Glomerular visceral epithelial cell (primary cell): ENCODE results near the gene OR4D1.

Experiments
- DNase-seq: peaks from one replicate; pipeline ENCODE4 v3.0.0-alpha.2; 2016; ENCODE audit errors: extremely low spot score

OR4D1 gene

DNA sequence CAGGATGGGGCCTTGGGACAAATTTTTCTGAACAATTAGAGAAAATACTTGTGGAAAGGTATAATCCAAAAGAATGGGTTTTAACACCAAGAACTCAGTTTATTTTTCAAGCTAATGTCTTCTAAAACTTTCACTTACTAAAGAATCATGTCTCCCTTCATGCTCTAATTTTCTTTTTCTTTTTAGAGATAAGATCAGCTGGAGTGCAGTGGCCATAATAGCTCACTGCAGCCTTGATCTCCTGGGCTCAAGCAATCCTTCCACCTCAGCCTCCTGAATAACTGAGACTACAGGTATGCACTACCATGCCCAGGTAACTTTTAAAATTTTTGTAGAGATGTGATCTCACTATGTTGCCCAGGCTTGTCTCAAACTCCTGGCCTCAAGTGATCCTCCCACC is 5.5 kb downstream of the OR4D1 start:
- no peak for DNase-seq

GRCh38 chr17:58156839-58157803 is 8.9 kb downstream of the OR4D1 start:
- no peak for DNase-seq

- no peak for DNase-seq
These were observed 10.0 kb downstream of the OR4D1 start for GRCh38 chr17:58158181-58158580.

DNA sequence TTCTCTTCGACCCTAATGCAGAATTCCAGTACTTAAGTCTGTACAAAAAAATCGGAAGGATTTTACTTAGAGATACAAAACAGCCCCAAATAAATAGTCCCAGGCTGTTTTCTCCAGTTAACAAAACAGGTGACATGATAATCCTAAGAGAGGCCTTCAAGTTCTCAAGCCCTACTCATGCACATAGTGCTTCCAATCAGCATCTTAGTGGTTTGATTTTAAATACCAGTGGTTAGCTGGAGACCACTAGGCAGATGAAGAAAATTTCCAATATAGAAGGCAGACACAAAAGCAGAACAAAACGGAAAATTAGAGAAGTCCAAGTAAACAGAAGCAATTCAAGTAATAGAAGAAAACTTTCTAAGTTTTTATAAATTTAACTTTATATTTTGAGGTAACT is 13.4 kb downstream of the OR4D1 start:
- DNase-seq, result no peak

DNA sequence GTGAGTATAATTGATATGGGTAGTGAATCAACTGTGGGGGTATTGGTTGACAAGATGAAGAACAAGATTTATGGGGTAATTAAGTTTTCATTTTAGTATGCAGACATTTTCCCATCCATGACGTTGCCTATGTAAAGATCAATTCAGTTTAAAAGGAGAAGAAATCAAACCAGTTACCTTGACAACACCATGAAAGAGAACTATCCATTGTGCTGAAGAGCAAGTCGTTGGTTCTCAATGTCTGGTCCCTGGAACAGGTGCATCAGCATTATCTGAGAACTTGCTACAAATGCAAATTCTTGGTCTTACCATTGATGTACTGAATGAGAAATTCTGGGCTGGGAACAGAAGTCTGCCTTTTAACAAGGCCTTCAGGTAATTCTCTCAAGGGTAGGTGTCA is 17.8 kb downstream of the OR4D1 start:
- no peak for DNase-seq

- DNase-seq, result no peak
These were observed 18.5 kb downstream of the OR4D1 start, which contains the start of gene OR4D2 for GRCh38 chr17:58166682-58167081. Gene OR4D2 (plus strand): TSS chr17:58166982. CDS start chr17:58169656, 2,674 bp downstream.

- no peak for DNase-seq
These were observed 22.4 kb downstream of the OR4D1 start for GRCh38 chr17:58170622-58171021.

GRCh38 chr17:58172369-58173071 is 24.3 kb downstream of the OR4D1 start:
- DNase-seq, result peak; percentile 31

DNA sequence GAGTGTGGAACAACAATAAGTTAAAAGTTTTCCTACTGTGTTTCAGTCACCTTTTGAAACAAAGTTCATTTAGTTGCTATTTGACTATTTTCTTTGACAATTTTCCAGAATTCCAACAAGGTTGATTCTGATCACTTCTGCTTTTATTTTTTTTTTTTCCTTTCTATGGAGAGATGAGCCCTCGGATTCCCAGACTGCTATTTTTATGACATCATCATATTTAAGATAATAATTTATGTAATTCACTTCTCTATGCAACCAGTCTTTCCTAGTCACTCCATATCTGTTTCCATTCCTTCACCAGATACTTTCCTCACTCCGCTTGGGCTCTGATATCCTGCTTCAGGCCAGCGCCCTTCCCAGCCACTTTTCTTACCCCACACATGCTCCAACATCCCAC is 26.7 kb downstream of the OR4D1 start:
- no peak for DNase-seq

- no peak for DNase-seq
These were observed 28.0 kb downstream of the OR4D1 start for GRCh38 chr17:58176200-58176599.

- no peak for DNase-seq
These were observed 33.6 kb downstream of the OR4D1 start for GRCh38 chr17:58181796-58182195.

DNA sequence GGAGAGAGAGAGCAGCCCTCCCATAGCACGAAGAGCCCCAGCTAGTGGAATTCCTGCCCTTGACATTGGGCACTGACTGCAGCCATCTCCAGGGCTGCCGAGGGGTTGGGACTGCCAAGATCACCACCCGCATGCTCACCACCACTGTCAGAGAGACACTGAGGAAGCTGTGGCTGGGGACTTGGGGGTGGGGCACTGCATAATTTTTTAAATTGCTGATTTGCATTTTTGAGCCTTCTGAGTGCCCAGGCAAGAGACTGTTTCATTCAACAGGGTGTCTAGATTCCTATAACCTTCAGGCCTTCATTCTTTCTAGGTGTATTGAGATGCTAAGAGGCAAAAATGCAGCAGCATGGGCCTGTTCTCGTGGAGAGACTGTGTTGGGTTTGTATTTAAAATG is 35.3 kb downstream of the OR4D1 start:
- DNase-seq, result no peak

DNA sequence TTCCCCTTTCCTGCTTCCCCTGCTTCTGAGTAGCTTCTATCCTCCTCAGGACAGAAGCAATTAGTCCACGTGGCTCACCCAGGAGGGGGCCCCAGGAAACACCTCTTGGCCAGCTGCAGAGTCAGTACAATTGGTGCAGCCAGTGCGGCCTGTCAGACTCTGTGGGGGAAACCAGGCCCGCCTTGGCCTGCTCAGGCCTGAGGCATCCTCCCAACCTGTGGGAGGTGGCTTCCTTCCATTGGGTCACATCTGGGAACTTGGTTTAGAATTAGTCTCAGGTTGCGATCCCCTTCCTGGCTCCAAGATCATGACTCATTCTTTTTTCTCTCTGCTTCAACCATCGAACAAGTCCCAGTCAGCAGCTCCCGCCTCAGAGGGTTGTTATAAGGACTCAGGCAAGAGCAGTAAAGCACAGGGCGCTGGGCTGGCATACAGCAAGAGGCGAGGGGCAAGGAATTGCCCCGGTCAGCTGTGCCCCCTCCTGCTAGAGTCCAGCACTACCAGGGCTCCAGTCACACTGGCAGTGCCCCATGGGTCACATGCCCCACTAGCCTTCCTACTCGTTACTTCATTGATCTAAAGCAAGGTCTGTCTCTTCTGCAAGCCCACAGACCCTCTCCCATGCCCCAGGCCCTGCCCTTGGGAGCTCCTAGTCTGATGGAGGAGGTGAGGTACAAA is 36.3 kb downstream of the OR4D1 start:
- DNase-seq, result peak; percentile 22

- no peak for DNase-seq
These were observed 37.0 kb downstream of the OR4D1 start for GRCh38 chr17:58184986-58185761.

- no peak for DNase-seq
These were observed 38.4 kb downstream of the OR4D1 start for GRCh38 chr17:58186591-58186990.

DNA sequence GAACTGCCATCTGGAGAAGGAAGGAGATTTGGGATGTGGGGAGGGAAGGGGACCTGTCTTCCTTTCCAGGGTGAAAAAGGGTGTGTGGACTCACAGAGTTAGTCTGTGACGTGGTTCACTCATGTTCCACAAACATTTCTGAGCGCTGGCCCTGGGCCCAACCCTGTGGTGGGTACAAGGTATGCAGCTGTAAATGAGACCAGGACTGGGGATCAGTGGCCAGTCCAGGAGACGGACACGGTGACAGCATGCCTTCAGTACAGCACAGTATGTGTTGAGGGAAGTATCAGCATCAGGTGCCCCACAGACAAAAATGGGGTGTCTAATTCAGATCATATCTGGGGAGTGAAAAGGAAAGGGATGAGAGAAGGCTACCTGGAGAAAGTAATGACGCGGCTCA is 38.9 kb downstream of the OR4D1 start:
- DNase-seq, result no peak

DNA sequence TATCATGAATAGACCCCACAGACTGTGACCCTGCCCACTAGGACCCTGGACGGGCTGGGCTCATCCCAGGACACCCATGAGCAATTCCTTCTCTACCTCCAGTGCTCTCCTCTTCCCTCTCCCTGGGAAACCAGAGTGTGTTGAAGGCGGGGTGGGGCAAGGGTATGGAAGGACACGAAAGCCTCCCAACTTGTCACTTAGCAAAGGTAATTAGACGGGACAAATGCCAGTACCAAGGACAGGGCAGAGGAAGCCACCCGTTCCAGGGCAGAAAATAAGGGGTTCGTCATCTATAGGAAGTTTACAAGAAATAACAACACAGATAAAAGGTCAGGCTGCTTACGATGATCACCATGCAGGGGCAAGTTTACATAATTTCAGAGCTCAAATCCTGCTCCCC is 39.5 kb downstream of the OR4D1 start:
- no peak for DNase-seq

DNA sequence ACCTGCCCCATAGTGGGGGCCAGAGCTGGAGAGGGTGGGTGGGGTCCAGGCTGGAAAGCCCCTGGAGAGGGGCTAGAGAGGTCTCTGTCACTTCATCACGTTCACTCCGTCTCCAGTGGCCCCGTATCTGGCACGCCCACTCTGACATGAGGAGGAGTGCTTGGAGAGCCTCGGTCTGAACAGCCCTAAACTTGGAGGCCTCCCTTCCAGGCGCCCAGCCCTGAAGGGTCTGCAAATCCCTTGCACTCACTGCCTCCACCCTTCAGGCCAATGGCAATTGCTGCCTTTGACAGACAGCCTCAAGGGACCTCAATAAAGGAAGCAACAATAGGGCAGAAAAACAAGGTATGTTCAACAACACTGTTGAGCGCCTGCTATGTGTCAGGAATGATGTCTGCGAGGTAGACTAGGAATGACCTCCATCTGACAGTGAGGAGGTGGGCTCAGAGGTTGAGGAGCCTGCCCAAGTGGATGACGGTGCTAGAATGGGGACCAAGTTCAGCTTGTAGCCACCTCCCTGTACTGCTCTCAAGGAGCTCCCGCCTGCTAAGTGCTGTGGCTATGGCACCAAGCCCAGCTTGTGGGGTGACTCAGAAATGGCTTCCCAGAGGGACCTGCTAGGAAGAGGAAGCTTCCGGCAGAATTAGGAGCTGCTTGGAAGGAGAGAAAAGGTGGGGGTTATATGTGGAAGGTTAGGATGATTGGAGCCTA is 41.4 kb downstream of the OR4D1 start:
- peak; percentile 85 for DNase-seq

DNA sequence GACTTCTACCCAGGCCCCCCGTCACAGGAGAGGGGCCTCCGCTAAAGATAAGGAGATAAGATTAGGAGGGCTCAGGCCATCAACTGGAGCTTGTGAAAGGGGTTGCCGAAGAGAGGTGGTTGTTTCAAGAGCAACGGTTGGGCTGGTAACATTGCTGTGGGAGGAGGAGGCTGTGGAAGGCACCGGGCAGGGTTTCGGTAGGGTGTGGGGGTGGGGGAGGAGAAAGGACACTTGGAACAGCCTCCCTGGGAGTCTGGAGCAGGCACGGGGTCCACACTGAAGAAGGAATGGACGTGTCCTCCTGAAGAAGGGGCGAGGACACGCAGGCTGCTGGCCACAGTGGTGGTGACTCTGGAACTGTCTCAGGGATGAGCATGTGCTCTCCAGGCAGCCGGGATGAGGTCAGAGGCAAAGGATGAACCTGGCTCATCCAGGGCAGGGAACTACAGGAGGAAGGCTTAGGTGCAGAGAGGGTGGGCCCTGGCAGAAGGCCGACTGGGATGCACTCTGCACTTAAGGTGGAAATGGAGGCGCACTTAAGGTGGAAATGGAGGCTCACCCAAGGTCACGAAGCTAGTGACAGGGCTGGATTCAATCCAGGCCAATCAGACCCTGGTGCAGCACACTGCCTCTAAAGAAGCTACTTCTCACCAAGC is 43.2 kb downstream of the OR4D1 start:
- no peak for DNase-seq

DNA sequence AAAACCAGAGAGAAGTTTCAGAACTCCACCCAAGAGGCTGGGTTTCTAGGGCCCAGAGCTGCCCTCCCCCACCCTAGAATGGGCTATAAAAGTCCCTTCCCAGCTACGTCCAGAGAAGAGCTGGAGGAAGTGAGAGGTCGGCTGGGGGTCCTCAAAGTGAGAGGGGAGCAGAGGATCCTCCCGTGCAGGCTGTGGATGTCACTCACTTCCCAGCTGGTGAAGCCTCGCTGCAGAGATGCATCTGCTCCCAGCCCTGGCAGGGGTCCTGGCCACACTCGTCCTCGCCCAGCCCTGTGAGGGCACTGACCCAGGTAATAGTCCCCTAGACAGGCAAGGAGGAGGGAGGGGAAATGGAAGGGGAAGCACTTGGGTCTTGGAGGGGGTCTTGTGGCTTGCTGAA is 44.4 kb downstream of the OR4D1 start, which contains the start of gene EPX:
EPX (plus strand) TSS at position 115 of the 400 bp plus-strand sequence; CDS start at position 236, 121 bp downstream.
- no peak for DNase-seq
